Measurements from ENCODE around the gene MARCKS. TPM values are rescaled to one million over a fixed set of nuclear protein-coding genes. Genes with fewer than 3 reads are reported as not detected.

Gene MARCKS
- total and polyA plus RNA-seq, 10 of the 15 experiments (the other 5 are each of a cell fraction or from before 2014, with no cell fraction given), result 29.0 to 164 (median 74.5) TPM

DNA sequence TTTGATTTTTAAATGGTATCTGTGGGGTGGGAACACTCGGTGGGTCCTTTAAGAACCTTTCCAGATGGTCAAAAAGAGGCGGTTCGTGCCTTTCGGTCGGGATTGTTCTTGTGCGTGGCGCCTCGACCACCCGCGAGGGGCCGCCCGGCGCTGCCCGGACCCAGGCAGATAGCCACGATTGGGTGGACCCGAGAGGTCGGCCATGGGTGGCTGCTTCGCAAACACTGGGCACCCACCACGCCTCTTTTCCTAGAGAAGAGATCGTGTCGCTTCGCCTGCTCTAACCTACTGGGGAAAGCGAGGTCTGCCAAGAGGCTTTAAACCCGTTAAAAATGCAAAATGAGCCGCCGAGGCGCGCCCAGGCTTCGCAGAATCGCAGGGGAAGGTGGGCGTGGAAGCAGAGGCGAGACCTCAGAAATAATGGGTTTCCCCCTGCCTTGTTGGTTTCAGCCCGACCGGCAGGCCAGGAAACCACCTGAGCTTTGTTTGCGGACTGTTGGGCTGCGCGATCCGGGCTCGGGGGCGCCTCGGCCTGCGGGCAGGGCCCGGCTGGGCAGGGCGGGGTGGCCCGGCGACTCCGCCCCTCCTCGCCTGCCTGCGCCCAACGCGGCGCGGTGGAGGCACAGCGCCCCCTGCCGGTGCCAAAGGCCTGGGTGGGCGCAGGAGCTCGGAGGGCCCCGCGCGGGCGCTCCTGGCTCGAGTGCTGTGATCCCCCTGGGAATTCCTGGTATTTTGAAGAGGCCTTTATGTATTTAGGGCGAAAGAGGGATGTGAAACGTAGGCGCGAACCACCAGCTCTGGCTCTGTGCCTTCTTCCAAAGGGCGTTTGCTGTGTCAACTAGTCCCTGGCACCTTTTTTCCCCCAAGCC is 1.6 kb downstream of the MARCKS start (continued):
- TF ChIP-seq PML (IDR thresholded peaks at IDR 0.05; ENCODE audit: low read length), result peak; percentile 93
- no peak; a peak in 1 of 4 replicates for TF ChIP-seq CEBPB (IDR thresholded peaks at IDR 0.05; ENCODE audit: borderline replicate concordance in 1 of 2, low read depth in 2 of 2, low read length in 2 of 2)
- no peak for TF ChIP-seq RBBP5 (conservative IDR thresholded peaks at IDR 0.05)
- peak; percentile 97 for TF ChIP-seq POLR2AphosphoS5 (IDR thresholded peaks at IDR 0.05; ENCODE audit: low read length)
- peak; percentile 83 for TF ChIP-seq LARP7 (IDR thresholded peaks at IDR 0.05)
- no peak for TF ChIP-seq ZZZ3 (IDR thresholded peaks at IDR 0.05; ENCODE audit: control insufficient read depth, insufficient read length, low read depth)
- TF ChIP-seq SREBF2 (IDR thresholded peaks at IDR 0.05; ENCODE audit: low read length), result no peak
- peak; percentile 81 for TF ChIP-seq RELB (IDR thresholded peaks at IDR 0.05; ENCODE audit: low read depth)
- 0 out of 2 replicates have a peak, but pooled peaks have one; percentile 15 for TF ChIP-seq HCFC1 (IDR thresholded peaks at IDR 0.05; ENCODE audit: low read length)
- no peak for TF ChIP-seq BRCA1 (IDR thresholded peaks at IDR 0.05; ENCODE audit: low read depth, low read length)
- no peak for TF ChIP-seq IRF5 (IDR thresholded peaks at IDR 0.05; ENCODE audit: borderline replicate concordance)
- TF ChIP-seq MXI1 (IDR thresholded peaks at IDR 0.05; ENCODE audit: low read depth, low read length), result 0 out of 2 replicates have a peak, but pooled peaks have one; percentile 15
- TF ChIP-seq EP300 (IDR thresholded peaks at IDR 0.05; ENCODE audit: borderline replicate concordance in 1 of 2, control insufficient read depth in 1 of 2, low read depth in 2 of 2, low read length in 2 of 2), result peak; percentile 69 to 77; a peak in 3 of 4 replicates
- 0 out of 2 replicates have a peak, but pooled peaks have one; percentile 42 for TF ChIP-seq IRF4 (IDR thresholded peaks at IDR 0.05; ENCODE audit: low read depth, low read length)
- peak; percentile 90 for TF ChIP-seq RUNX3 (IDR thresholded peaks at IDR 0.05; ENCODE audit: low read length)
- peak; percentile 80 for TF ChIP-seq TAF1 (IDR thresholded peaks at IDR 0.05; ENCODE audit: borderline replicate concordance, low read depth, low read length)
- TF ChIP-seq, protein P1, sequence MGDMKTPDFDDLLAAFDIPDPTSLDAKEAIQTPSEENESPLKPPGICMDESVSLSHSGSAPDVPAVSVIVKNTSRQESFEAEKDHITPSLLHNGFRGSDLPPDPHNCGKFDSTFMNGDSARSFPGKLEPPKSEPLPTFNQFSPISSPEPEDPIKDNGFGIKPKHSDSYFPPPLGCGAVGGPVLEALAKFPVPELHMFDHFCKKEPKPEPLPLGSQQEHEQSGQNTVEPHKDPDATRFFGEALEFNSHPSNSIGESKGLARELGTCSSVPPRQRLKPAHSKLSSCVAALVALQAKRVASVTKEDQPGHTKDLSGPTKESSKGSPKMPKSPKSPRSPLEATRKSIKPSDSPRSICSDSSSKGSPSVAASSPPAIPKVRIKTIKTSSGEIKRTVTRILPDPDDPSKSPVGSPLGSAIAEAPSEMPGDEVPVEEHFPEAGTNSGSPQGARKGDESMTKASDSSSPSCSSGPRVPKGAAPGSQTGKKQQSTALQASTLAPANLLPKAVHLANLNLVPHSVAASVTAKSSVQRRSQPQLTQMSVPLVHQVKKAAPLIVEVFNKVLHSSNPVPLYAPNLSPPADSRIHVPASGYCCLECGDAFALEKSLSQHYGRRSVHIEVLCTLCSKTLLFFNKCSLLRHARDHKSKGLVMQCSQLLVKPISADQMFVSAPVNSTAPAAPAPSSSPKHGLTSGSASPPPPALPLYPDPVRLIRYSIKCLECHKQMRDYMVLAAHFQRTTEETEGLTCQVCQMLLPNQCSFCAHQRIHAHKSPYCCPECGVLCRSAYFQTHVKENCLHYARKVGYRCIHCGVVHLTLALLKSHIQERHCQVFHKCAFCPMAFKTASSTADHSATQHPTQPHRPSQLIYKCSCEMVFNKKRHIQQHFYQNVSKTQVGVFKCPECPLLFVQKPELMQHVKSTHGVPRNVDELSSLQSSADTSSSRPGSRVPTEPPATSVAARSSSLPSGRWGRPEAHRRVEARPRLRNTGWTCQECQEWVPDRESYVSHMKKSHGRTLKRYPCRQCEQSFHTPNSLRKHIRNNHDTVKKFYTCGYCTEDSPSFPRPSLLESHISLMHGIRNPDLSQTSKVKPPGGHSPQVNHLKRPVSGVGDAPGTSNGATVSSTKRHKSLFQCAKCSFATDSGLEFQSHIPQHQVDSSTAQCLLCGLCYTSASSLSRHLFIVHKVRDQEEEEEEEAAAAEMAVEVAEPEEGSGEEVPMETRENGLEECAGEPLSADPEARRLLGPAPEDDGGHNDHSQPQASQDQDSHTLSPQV (IDR thresholded peaks at IDR 0.05), result peak; percentile 91
- TF ChIP-seq, protein P2, sequence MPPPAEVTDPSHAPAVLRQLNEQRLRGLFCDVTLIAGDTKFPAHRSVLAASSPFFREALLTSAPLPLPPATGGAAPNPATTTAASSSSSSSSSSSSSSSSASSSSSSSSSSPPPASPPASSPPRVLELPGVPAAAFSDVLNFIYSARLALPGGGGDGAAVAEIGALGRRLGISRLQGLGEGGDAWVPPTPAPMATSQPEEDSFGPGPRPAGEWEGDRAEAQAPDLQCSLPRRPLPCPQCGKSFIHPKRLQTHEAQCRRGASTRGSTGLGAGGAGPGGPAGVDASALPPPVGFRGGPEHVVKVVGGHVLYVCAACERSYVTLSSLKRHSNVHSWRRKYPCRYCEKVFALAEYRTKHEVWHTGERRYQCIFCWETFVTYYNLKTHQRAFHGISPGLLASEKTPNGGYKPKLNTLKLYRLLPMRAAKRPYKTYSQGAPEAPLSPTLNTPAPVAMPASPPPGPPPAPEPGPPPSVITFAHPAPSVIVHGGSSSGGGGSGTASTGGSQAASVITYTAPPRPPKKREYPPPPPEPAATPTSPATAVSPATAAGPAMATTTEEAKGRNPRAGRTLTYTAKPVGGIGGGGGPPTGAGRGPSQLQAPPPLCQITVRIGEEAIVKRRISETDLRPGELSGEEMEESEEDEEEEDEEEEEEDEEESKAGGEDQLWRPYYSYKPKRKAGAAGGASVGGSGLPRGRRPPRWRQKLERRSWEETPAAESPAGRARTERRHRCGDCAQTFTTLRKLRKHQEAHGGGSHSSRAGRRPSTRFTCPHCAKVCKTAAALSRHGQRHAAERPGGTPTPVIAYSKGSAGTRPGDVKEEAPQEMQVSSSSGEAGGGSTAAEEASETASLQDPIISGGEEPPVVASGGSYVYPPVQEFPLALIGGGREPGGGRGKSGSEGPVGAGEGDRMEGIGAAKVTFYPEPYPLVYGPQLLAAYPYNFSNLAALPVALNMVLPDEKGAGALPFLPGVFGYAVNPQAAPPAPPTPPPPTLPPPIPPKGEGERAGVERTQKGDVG (CRISPR knock-in tag; IDR thresholded peaks at IDR 0.05), result no peak
- peak; percentile 90 for TF ChIP-seq CBFB (IDR thresholded peaks at IDR 0.05; ENCODE audit: low read depth)
